ENCODE results near the gene IL17C.
A peak's percentile ranks its signal among the peaks of the same experiment; 100 is the strongest.

IL17C gene

GRCh38 chr16:88610909-88611812, 27.2 kb upstream of the IL17C start:
- DNase-seq = no peak

- no peak for DNase-seq
These were observed 25.1 kb upstream of the IL17C start for GRCh38 chr16:88613293-88613692.

- no peak for DNase-seq
These were observed 24.2 kb upstream of the IL17C start for GRCh38 chr16:88613911-88614817.

- no peak for DNase-seq
These were observed 23.4 kb upstream of the IL17C start for GRCh38 chr16:88614818-88615580.

- DNase-seq = peak; percentile 21
These were observed 22.1 kb upstream of the IL17C start for GRCh38 chr16:88616320-88616719.

GRCh38 chr16:88616736-88617135, 21.6 kb upstream of the IL17C start:
- no peak for DNase-seq

- peak; percentile 41 for DNase-seq
These were observed 20.9 kb upstream of the IL17C start for GRCh38 chr16:88617268-88618031.

- no peak for DNase-seq
These were observed 20.0 kb upstream of the IL17C start for GRCh38 chr16:88618182-88618955.

GRCh38 chr16:88618956-88619667, 19.3 kb upstream of the IL17C start:
- DNase-seq = no peak

GRCh38 chr16:88619859-88620815, 18.2 kb upstream of the IL17C start:
- no peak for DNase-seq

- no peak for DNase-seq
These were observed 16.2 kb upstream of the IL17C start for GRCh38 chr16:88622125-88622524.

GRCh38 chr16:88622866-88623265, 15.5 kb upstream of the IL17C start:
- no peak for DNase-seq

GRCh38 chr16:88623858-88624257, 14.5 kb upstream of the IL17C start:
- DNase-seq = no peak

GRCh38 chr16:88624481-88624880, 13.9 kb upstream of the IL17C start:
- no peak for DNase-seq

- DNase-seq = no peak
These were observed 13.3 kb upstream of the IL17C start for GRCh38 chr16:88624977-88625576.

GRCh38 chr16:88626646-88627045, 11.7 kb upstream of the IL17C start:
- no peak for DNase-seq

GRCh38 chr16:88627531-88628411, 10.6 kb upstream of the IL17C start:
- DNase-seq = no peak

- DNase-seq = no peak
These were observed 9.8 kb upstream of the IL17C start for GRCh38 chr16:88628512-88628974.

All from NCI-H1092 (cell line).